IMR-90 (cell line): ENCODE measurements around the gene TMEM131. TPM values are rescaled to one million over a fixed set of nuclear protein-coding genes. Genes with fewer than 3 reads are reported as not detected.

Source experiments
- ATAC-seq: fragments of 200-7000 bp; cut with Tn5 transposase; 2 replicates; pipeline ENCODE4 v1.9.1; 2020; ENCODE audit warnings: low read depth, mild to moderate bottlenecking, moderate library complexity
- BruUV-seq: library from RNA; stranded (reverse); fragments of 400-500 nt; replicated peaks from 2 replicates; lab custom pipeline; 2021; lab: Mats Ljungman, UMichigan
- CTCF ChIA-PET: fragments of 300-600 bp; formaldehyde crosslinking; extraction: SDS; loops from one replicate; lab custom pipeline; 2021; ENCODE audit warnings: antibody characterized with exemption; lab: Yijun Ruan, JAX
- POLR2A ChIA-PET: fragments of 300-600 bp; sonication (Branson Sonifier 250); formaldehyde crosslinking; loops from one replicate; lab custom pipeline; 2022; ENCODE audit warnings: antibody characterized with exemption; ENCODE audit not compliant: unreplicated experiment; lab: Charles Lee
- DNase-seq: peaks from one replicate; pipeline ENCODE4 v3.0.0; 2013
- H2AFZ ChIP-seq: replicated peaks from 2 replicates; pipeline ENCODE3; 2013; ENCODE audit warnings: low read length, mild to moderate bottlenecking; ENCODE audit not compliant: poor library complexity
- H2AK5ac ChIP-seq: 2 replicates; pipeline ENCODE4 v1.6.1; 2013; ENCODE audit warnings: low read depth, low read length, inconsistent platforms
- H2AK9ac ChIP-seq: replicated peaks from 2 replicates; pipeline ENCODE3; 2013; ENCODE audit warnings: mild to moderate bottlenecking, low read depth, low read length, moderate library complexity; ENCODE audit not compliant: poor library complexity
- H2BK120ac ChIP-seq: 2 replicates; pipeline ENCODE4 v1.6.1; 2013; ENCODE audit warnings: low read depth, low read length, inconsistent platforms
- H2BK15ac ChIP-seq: 3 replicates; pipeline ENCODE4 v1.6.1; 2013; ENCODE audit warnings: low read depth, low read length, inconsistent platforms
- H2BK20ac ChIP-seq: 2 replicates; pipeline ENCODE4 v1.6.1; 2013; ENCODE audit warnings: low read depth, mild to moderate bottlenecking, inconsistent platforms, low read length, moderate library complexity
- H2BK5ac ChIP-seq: 2 replicates; pipeline ENCODE4 v1.6.1; 2013; ENCODE audit warnings: mild to moderate bottlenecking, low read depth, low read length, inconsistent platforms; ENCODE audit not compliant: poor library complexity, severe bottlenecking
- H3K14ac ChIP-seq: replicated peaks from 2 replicates; pipeline ENCODE4 v1.6.1; 2013; ENCODE audit warnings: low read depth, low read length, inconsistent platforms
- H3K18ac ChIP-seq: 2 replicates; pipeline ENCODE4 v1.6.1; 2013; ENCODE audit warnings: low read depth, low read length, control low read depth
- H3K23ac ChIP-seq: 2 replicates; pipeline ENCODE4 v1.6.1; 2013; ENCODE audit warnings: low read depth, low read length, inconsistent platforms
- H3K27ac ChIP-seq: 2 replicates; pipeline ENCODE4 v1.5.1; 2013; ENCODE audit warnings: mild to moderate bottlenecking, control low read depth, low read length; ENCODE audit not compliant: insufficient read depth
- H3K27me3 ChIP-seq: 2 replicates; pipeline ENCODE4 v1.6.1; 2013; ENCODE audit warnings: low read length; ENCODE audit not compliant: control insufficient read depth, insufficient read depth
- H3K36me3 ChIP-seq: 2 replicates; pipeline ENCODE4 v1.6.1; 2013; ENCODE audit warnings: low read length, mixed read lengths; ENCODE audit not compliant: control insufficient read depth, insufficient read depth
- H3K4ac ChIP-seq: 2 replicates; pipeline ENCODE4 v1.6.1; 2013; ENCODE audit warnings: low read depth, low read length, inconsistent platforms
- H3K4me1 ChIP-seq: 2 replicates; pipeline ENCODE4 v1.6.1; 2013; ENCODE audit warnings: low read length, mixed read lengths; ENCODE audit not compliant: control insufficient read depth, insufficient read depth
- H3K4me2 ChIP-seq: 2 replicates; pipeline ENCODE4 v1.6.1; 2013; ENCODE audit warnings: low read depth, mild to moderate bottlenecking, control low read depth, low read length, moderate library complexity
- H3K4me3 ChIP-seq: 2 replicates; pipeline ENCODE4 v1.5.1; 2013; ENCODE audit warnings: low read depth, mild to moderate bottlenecking, control low read depth, low read length, moderate library complexity; ENCODE audit not compliant: insufficient read depth
- H3K56ac ChIP-seq: 2 replicates; pipeline ENCODE4 v1.6.1; 2013; ENCODE audit warnings: low read length, inconsistent platforms; ENCODE audit not compliant: insufficient read depth; ENCODE audit errors: extremely low read depth
- H3K79me1 ChIP-seq, 2 experiments: 2 replicates each; pipeline ENCODE4 v1.6.1; 2013; ENCODE audit warnings: low read length in 2 of 2, inconsistent platforms in 1 of 2, low read depth in 1 of 2
- H3K9ac ChIP-seq: 2 replicates; pipeline ENCODE4 v1.6.1; 2013; ENCODE audit warnings: low read depth, low read length, control low read depth
- H3K9me1 ChIP-seq: 2 replicates; pipeline ENCODE4 v1.6.1; 2013; ENCODE audit warnings: low read length, inconsistent platforms; ENCODE audit not compliant: insufficient read depth
- H3K9me3 ChIP-seq: 2 replicates; pipeline ENCODE4 v1.6.1; 2013; ENCODE audit warnings: low read length; ENCODE audit not compliant: control insufficient read depth, insufficient read depth
- H4K20me1 ChIP-seq: 2 replicates; pipeline ENCODE4 v1.6.1; 2013; ENCODE audit warnings: low read length, inconsistent platforms; ENCODE audit not compliant: insufficient read depth
- H4K5ac ChIP-seq: 2 replicates; pipeline ENCODE4 v1.6.1; 2013; ENCODE audit warnings: mild to moderate bottlenecking, low read depth, low read length, control low read depth
- H4K8ac ChIP-seq, 2 experiments: 2 replicates each; pipeline ENCODE4 v1.6.1; 2013; ENCODE audit warnings: low read depth in 2 of 2, low read length in 2 of 2, control low read depth in 1 of 2, inconsistent platforms in 1 of 2
- H4K91ac ChIP-seq: 2 replicates; pipeline ENCODE4 v1.6.1; 2013; ENCODE audit warnings: low read depth, low read length, inconsistent platforms; ENCODE audit not compliant: insufficient read depth
- BHLHE40 ChIP-seq: fragments of 150-350 bp; IDR thresholded peaks from 2 replicates; pipeline ENCODE4 v1.6.1; 2016; ENCODE audit warnings: mild to moderate bottlenecking, low read depth, low read length
- CEBPB ChIP-seq: IDR thresholded peaks from 2 replicates; pipeline ENCODE4 v1.6.1; 2012; ENCODE audit warnings: low read depth, low read length, improper control_type of control experiment
- CTCF ChIP-seq: conservative IDR thresholded peaks from 2 replicates; pipeline ENCODE4 v1.5.1; 2012; ENCODE audit warnings: mild to moderate bottlenecking, low read depth, low read length, improper control_type of control experiment
- ELK1 ChIP-seq: fragments of 150-350 bp; IDR thresholded peaks from 2 replicates; pipeline ENCODE4 v1.6.1; 2016; ENCODE audit warnings: low read depth, mild to moderate bottlenecking, low read length, moderate library complexity, borderline replicate concordance
- FOS ChIP-seq: fragments of 150-350 bp; IDR thresholded peaks from 2 replicates; pipeline ENCODE4 v1.6.1; 2016; ENCODE audit warnings: low read depth, low read length
- MAFK ChIP-seq: IDR thresholded peaks from 2 replicates; pipeline ENCODE4 v1.6.1; 2012; ENCODE audit warnings: low read depth, low read length, improper control_type of control experiment
- MAZ ChIP-seq: IDR thresholded peaks from 2 replicates; pipeline ENCODE4 v1.6.1; 2012; ENCODE audit warnings: low read depth, mild to moderate bottlenecking, low read length, improper control_type of control experiment, moderate library complexity, borderline replicate concordance
- MXI1 ChIP-seq: IDR thresholded peaks from 2 replicates; pipeline ENCODE4 v1.6.1; 2012; ENCODE audit warnings: low read depth, mild to moderate bottlenecking, low read length, moderate library complexity, borderline replicate concordance
- NFE2L2 ChIP-seq: fragments of 150-350 bp; IDR thresholded peaks from 2 replicates; pipeline ENCODE4 v1.6.1; 2016; ENCODE audit warnings: low read depth, mild to moderate bottlenecking, low read length
- POLR2A ChIP-seq: IDR thresholded peaks from 2 replicates; pipeline ENCODE4 v1.6.1; 2012; ENCODE audit warnings: mild to moderate bottlenecking, low read depth, low read length
- RAD21 ChIP-seq: IDR thresholded peaks from 2 replicates; pipeline ENCODE4 v1.6.1; 2012; ENCODE audit warnings: low read length, improper control_type of control experiment
- RCOR1 ChIP-seq: IDR thresholded peaks from 2 replicates; pipeline ENCODE4 v1.6.1; 2012; ENCODE audit warnings: mild to moderate bottlenecking, low read length, improper control_type of control experiment; ENCODE audit not compliant: insufficient replicate concordance
- RFX5 ChIP-seq: IDR thresholded peaks from 2 replicates; pipeline ENCODE4 v1.8.0; 2012; ENCODE audit warnings: low read depth, mild to moderate bottlenecking, low read length, moderate library complexity
- SMC3 ChIP-seq: fragments of 150-350 bp; IDR thresholded peaks from 2 replicates; pipeline ENCODE4 v1.6.1; 2016; ENCODE audit warnings: low read depth, mild to moderate bottlenecking, antibody characterized with exemption, low read length, moderate library complexity
- WGBS, 2 experiments: methylation state at CpG; one replicate each; pipeline versions ENCODE4 v1.1.5 to v1.1.7; 2013; ENCODE audit warnings: missing lambda C conversion rate in 2 of 2; ENCODE audit not compliant: insufficient read length in 1 of 2; ENCODE audit errors: extremely low coverage in 2 of 2; 5-methylcytosine and 5-hydroxymethylcytosine counted together
- dilution Hi-C: fragments of 300-500 bp; cut with HindIII; formaldehyde crosslinking; loops from one replicate; pipeline ENCODE4 v1.14.3; 2018; ENCODE audit warnings: low sequenced_read_pairs; ENCODE audit not compliant: unreplicated experiment
- in situ Hi-C: fragments of 300-500 bp; cut with MboI; formaldehyde crosslinking; loops from 3 replicates; pipeline ENCODE4 v1.14.3; 2019; ENCODE audit warnings: low sequenced_read_pairs, inconsistent platforms, mixed read lengths
- intact Hi-C: fragments of 100-400 bp; cut with micrococcal nuclease; formaldehyde crosslinking; loops from 2 replicates; pipeline ENCODE4 v1.10.0; 2022
- polyA plus RNA-seq, 3 experiments: library from polyadenylated mRNA; depleted of rRNA; stranded (reverse); fragments of >200 nt; gene quantifications; 2 replicates each; pipeline ENCODE4 v1.2.3, GENCODE V29; 2012; ENCODE audit warnings: low replicate concordance in 1 of 3
- total RNA-seq: library from RNA; depleted of rRNA; stranded (reverse); fragments of >200 nt; gene quantifications from 2 replicates; pipeline ENCODE4 v1.2.3, GENCODE V29; 2012

TMEM131 gene
- total and polyA plus RNA-seq, 2 of the 4 experiments (the other 2 are of a cell fraction), result 13.3 to 14.0 TPM

GRCh38 chr2:97868986-97869721 is 126.6 kb downstream of the TMEM131 start:
- Histone ChIP-seq H2AFZ (peak overlapping the region; percentile 60), H2BK120ac (peak overlapping the region; percentile 84), H4K20me1 (peaks cover 6% of the 10 kb centered on the region; the same call in 1 of the 2 replicates), H2BK20ac (peak overlapping the region; percentile 70), H3K9me1 (peaks cover 4% of the 10 kb centered on the region; the same call in 1 of the 2 replicates), H3K79me1 (peaks cover 15 to 34% of the 10 kb centered on the region in 2 experiments), H3K27ac (peak overlapping the region; percentile 56), H3K4me3 (no peak overlapping the region), H3K56ac (peak overlapping the region; percentile 56), H3K14ac (peak overlapping the region; percentile 80), H3K4ac (peak overlapping the region; percentile 79), H4K91ac (peak overlapping the region; percentile 67; the same call in 1 of the 2 replicates), H2BK15ac (peak overlapping the region; percentile 73; the same call in 2 of the 3 replicates), H4K5ac (peak overlapping the region; percentile 27; the same call in 1 of the 2 replicates), H3K4me2 (peak overlapping the region; percentile 70), H3K4me1 (peaks cover 5% of the 10 kb centered on the region), H2AK5ac (peak overlapping the region; percentile 76), H3K9me3 (no peaks in the 10 kb centered on the region), H2BK5ac (peak overlapping the region; percentile 84), H4K8ac (peak overlapping the region; percentile 9 to 66; a peak in 2 of 4 replicates), H3K18ac (peak overlapping the region; percentile 74; the same call in 1 of the 2 replicates), H2AK9ac (peak overlapping the region; percentile 11), H3K9ac (no peak overlapping the region; the same call in 1 of the 2 replicates), H3K27me3 (no peaks in the 10 kb centered on the region), H3K23ac (peak overlapping the region; percentile 76), H3K36me3 (no peaks in the 10 kb centered on the region)
- intact Hi-C loops (no loop called here), dilution Hi-C loops (no loop called here), in situ Hi-C loops (no loop called here)
- CTCF ChIA-PET, result interaction anchor here (1.5 kb wide), 1 partner anchor 62 kb away, joined by 3 read pairs; no protein-coding TSS in a partner anchor
- DNase-seq (peak; percentile 94), ATAC-seq (peak; percentile 90)
- WGBS, 2 experiments, result 0% methylated on average over 1 of the region's 5 CpGs; no CpG with 5 or more reads in 1 of the 2 experiments
- no TSS peak for BruUV-seq
- POLR2A ChIA-PET, result no interaction called here
- TF ChIP-seq RAD21, result peak; percentile 29
- TF ChIP-seq CTCF, result no peak
- peak; percentile 89 for TF ChIP-seq FOS
- TF ChIP-seq POLR2A, result peak; percentile 75
- peak; percentile 20; the same call in 1 of the 2 replicates for TF ChIP-seq CEBPB
- no peak for TF ChIP-seq RFX5
- peak; percentile 41; the same call in 1 of the 2 replicates for TF ChIP-seq MXI1
- TF ChIP-seq MAFK, result no peak
- no peak for TF ChIP-seq ELK1
- 0 out of 2 replicates have a peak, but pooled peaks have one; percentile 30 for TF ChIP-seq MAZ
- peak; percentile 60; the same call in 1 of the 2 replicates for TF ChIP-seq BHLHE40
- TF ChIP-seq NFE2L2, result no peak
- TF ChIP-seq SMC3, result no peak
- TF ChIP-seq RCOR1, result no peak
